WTC11 (cell line): ENCODE results near the gene FNDC3A. TPM values are rescaled to one million over a fixed set of nuclear protein-coding genes. Genes with fewer than 3 reads are reported as not detected.
A peak's percentile ranks its signal among the peaks of the same experiment; 100 is the strongest.

Source experiments
- CBFB ChIP-seq: sonication (generic); formaldehyde crosslinking; IDR thresholded peaks from 2 replicates; pipeline ENCODE4 v1.8.1; 2022; ENCODE audit warnings: mild to moderate bottlenecking, low read depth, missing genetic modification reagents
- CREM ChIP-seq: sonication (generic); formaldehyde crosslinking; IDR thresholded peaks from 2 replicates; pipeline ENCODE4 v1.8.1; 2022; ENCODE audit warnings: mild to moderate bottlenecking, missing genetic modification reagents, moderate library complexity
- ELF4 ChIP-seq: sonication (generic); formaldehyde crosslinking; IDR thresholded peaks from 2 replicates; pipeline ENCODE4 v1.8.1; 2022; ENCODE audit warnings: low read depth, mild to moderate bottlenecking, moderate library complexity, missing genetic modification reagents
- FOXJ3 ChIP-seq: sonication (generic); formaldehyde crosslinking; IDR thresholded peaks from 2 replicates; pipeline ENCODE4 v1.9.0; 2021; ENCODE audit warnings: missing genetic modification reagents, mild to moderate bottlenecking, borderline replicate concordance
- FOXK1 ChIP-seq: sonication (generic); formaldehyde crosslinking; IDR thresholded peaks from 2 replicates; pipeline ENCODE4 v1.8.0; 2022; ENCODE audit warnings: mild to moderate bottlenecking, moderate library complexity, missing genetic modification reagents
- IRF1 ChIP-seq: sonication (generic); formaldehyde crosslinking; IDR thresholded peaks from 2 replicates; pipeline ENCODE4 v1.8.0; 2023; ENCODE audit warnings: missing genetic modification reagents
- JAZF1 ChIP-seq: fragments of 250-450 bp; sonication (Bioruptor Pico); IDR thresholded peaks from 2 replicates; pipeline ENCODE4 v1.9.0; 2021; ENCODE audit warnings: moderate library complexity, mild to moderate bottlenecking, inconsistent platforms
- MYBL2 ChIP-seq: sonication (generic); formaldehyde crosslinking; IDR thresholded peaks from 2 replicates; pipeline ENCODE4 v1.8.1; 2023; ENCODE audit warnings: mild to moderate bottlenecking, moderate library complexity, missing genetic modification reagents
- NFATC4 ChIP-seq: fragments of 250-450 bp; sonication (Bioruptor Pico); IDR thresholded peaks from 2 replicates; pipeline ENCODE4 v1.9.0; 2021; ENCODE audit warnings: mild to moderate bottlenecking
- OVOL2 ChIP-seq: fragments of 250-450 bp; sonication (Bioruptor Pico); IDR thresholded peaks from 2 replicates; pipeline ENCODE4 v1.9.0; 2021; ENCODE audit warnings: mild to moderate bottlenecking, borderline replicate concordance
- SP1 ChIP-seq: sonication (generic); formaldehyde crosslinking; conservative IDR thresholded peaks from 2 replicates; pipeline ENCODE4 v1.8.1; 2022; ENCODE audit warnings: missing genetic modification reagents
- ZBTB21 ChIP-seq: sonication (generic); formaldehyde crosslinking; IDR thresholded peaks from 2 replicates; pipeline ENCODE4 v1.8.1; 2023; ENCODE audit warnings: mild to moderate bottlenecking, missing genetic modification reagents, borderline replicate concordance
- ZMAT4 ChIP-seq: fragments of 250-450 bp; sonication (Bioruptor Pico); IDR thresholded peaks from 2 replicates; pipeline ENCODE4 v1.9.0; 2021; ENCODE audit warnings: mild to moderate bottlenecking
- ZNF263 ChIP-seq: sonication (generic); formaldehyde crosslinking; IDR thresholded peaks from 2 replicates; pipeline ENCODE4 v1.8.1; 2022; ENCODE audit warnings: low read depth, mild to moderate bottlenecking, moderate library complexity, missing genetic modification reagents
- ZNF281 ChIP-seq: sonication (generic); formaldehyde crosslinking; IDR thresholded peaks from 2 replicates; pipeline ENCODE4 v1.8.0; 2023; ENCODE audit warnings: mild to moderate bottlenecking, missing genetic modification reagents
- ZNF317 ChIP-seq: sonication (generic); formaldehyde crosslinking; IDR thresholded peaks from 2 replicates; pipeline ENCODE4 v1.8.1; 2023; ENCODE audit warnings: low read depth, mild to moderate bottlenecking, moderate library complexity, missing genetic modification reagents, borderline replicate concordance
- ZNF396 ChIP-seq: fragments of 250-450 bp; sonication (Bioruptor Pico); IDR thresholded peaks from 2 replicates; pipeline ENCODE4 v1.8.0; 2021; ENCODE audit warnings: mild to moderate bottlenecking, moderate library complexity, borderline replicate concordance
- ZNF416 ChIP-seq: fragments of 250-450 bp; sonication (Bioruptor Pico); IDR thresholded peaks from 2 replicates; pipeline ENCODE4 v1.9.0; 2021; ENCODE audit warnings: mild to moderate bottlenecking, inconsistent platforms
- ZNF671 ChIP-seq: fragments of 250-450 bp; sonication (Bioruptor Pico); IDR thresholded peaks from 2 replicates; pipeline ENCODE4 v1.8.0; 2021; ENCODE audit warnings: mild to moderate bottlenecking
- total RNA-seq: library from RNA; stranded (reverse); gene quantifications from 3 replicates; pipeline ENCODE4 v1.2.3, GENCODE V29; 2021
- TF ChIP-seq, protein P1 (sequence below): sonication (generic); formaldehyde crosslinking; IDR thresholded peaks from 2 replicates; pipeline ENCODE4 v1.8.1; 2022; ENCODE audit warnings: low read depth, missing genetic modification reagents, borderline replicate concordance
- TF ChIP-seq, protein P2 (sequence below): fragments of 200-600 bp; IDR thresholded peaks from 2 replicates; pipeline ENCODE4 v1.8.0; 2022; ENCODE audit warnings: antibody characterized with exemption
- TF ChIP-seq, protein P3 (sequence below): fragments of 250-450 bp; sonication (Bioruptor Pico); IDR thresholded peaks from 2 replicates; pipeline ENCODE4 v1.8.0; 2021; ENCODE audit warnings: mild to moderate bottlenecking
- TF ChIP-seq, protein P4 (sequence below): sonication (generic); formaldehyde crosslinking; IDR thresholded peaks from 2 replicates; pipeline ENCODE4 v1.8.0; 2022; ENCODE audit warnings: mild to moderate bottlenecking, missing genetic modification reagents
- TF ChIP-seq, protein P5 (sequence below): sonication (generic); formaldehyde crosslinking; IDR thresholded peaks from 2 replicates; pipeline ENCODE4 v1.8.1; 2022; ENCODE audit warnings: low read depth, mild to moderate bottlenecking, moderate library complexity, missing genetic modification reagents, borderline replicate concordance
- TF ChIP-seq, protein P6 (sequence below): sonication (generic); formaldehyde crosslinking; IDR thresholded peaks from 2 replicates; pipeline ENCODE4 v1.8.1; 2022; ENCODE audit warnings: mild to moderate bottlenecking, moderate library complexity, missing genetic modification reagents

Gene FNDC3A
- total RNA-seq, 1 experiment from 2014 or later = 24.8 TPM

DNA sequence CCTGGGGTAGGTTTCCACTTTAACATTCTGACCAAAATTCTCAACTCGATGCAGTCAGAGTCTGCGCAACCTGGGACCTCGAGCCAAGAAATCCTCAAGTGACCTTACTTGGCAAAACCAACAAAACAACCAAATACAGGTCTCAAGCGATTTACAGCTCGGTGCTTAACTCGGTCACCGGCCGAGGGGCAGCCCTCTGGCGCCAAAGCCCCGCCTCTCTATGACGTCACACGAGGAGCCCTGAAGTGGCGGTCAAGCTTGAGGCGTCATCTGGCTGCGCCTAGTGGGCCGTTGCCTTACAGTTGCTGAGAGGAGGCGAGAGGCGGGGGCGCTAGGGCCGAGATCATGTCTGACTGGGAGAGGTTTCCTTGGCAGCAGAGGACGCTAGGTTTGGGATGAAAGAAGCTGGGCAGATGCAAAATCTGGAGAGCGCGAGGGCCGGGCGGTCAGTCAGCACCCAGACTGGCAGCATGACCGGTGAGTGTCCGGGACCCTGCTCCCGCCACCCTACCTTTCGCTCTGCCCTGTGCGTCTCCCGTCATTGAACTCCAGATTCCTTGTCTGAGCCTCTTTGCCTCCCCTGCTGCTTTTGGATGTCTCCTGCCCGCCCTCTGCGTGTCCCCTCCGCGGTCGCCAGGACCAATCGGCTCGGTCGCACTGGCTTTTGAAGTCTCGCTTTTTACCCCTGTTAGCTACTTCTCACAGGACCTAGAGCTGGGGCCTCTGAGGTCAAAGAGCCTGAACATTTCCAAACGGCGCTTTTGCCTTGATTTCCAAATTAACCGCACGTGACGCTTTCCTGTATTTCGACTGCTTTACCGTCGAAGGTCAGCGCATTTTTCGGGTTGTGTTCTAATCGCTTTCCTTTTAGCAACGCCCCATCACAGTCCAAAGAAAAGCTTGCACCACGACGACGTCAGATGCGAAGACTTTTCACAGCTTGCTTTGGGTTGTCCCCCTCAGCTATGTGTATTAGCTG, 272.2 kb downstream of the FNDC3A start, which contains the start of gene CDADC1 (continued):
- TF ChIP-seq, protein P1, sequence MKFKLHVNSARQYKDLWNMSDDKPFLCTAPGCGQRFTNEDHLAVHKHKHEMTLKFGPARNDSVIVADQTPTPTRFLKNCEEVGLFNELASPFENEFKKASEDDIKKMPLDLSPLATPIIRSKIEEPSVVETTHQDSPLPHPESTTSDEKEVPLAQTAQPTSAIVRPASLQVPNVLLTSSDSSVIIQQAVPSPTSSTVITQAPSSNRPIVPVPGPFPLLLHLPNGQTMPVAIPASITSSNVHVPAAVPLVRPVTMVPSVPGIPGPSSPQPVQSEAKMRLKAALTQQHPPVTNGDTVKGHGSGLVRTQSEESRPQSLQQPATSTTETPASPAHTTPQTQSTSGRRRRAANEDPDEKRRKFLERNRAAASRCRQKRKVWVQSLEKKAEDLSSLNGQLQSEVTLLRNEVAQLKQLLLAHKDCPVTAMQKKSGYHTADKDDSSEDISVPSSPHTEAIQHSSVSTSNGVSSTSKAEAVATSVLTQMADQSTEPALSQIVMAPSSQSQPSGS (CRISPR knock-in tag) = no peak
- TF ChIP-seq ZMAT4 (CRISPR knock-in tag) = no peak
- no peak for TF ChIP-seq IRF1 (CRISPR knock-in tag)
- no peak for TF ChIP-seq FOXJ3 (CRISPR knock-in tag)
- TF ChIP-seq ZNF263 = no peak
- TF ChIP-seq OVOL2 = no peak
- TF ChIP-seq, protein P2, sequence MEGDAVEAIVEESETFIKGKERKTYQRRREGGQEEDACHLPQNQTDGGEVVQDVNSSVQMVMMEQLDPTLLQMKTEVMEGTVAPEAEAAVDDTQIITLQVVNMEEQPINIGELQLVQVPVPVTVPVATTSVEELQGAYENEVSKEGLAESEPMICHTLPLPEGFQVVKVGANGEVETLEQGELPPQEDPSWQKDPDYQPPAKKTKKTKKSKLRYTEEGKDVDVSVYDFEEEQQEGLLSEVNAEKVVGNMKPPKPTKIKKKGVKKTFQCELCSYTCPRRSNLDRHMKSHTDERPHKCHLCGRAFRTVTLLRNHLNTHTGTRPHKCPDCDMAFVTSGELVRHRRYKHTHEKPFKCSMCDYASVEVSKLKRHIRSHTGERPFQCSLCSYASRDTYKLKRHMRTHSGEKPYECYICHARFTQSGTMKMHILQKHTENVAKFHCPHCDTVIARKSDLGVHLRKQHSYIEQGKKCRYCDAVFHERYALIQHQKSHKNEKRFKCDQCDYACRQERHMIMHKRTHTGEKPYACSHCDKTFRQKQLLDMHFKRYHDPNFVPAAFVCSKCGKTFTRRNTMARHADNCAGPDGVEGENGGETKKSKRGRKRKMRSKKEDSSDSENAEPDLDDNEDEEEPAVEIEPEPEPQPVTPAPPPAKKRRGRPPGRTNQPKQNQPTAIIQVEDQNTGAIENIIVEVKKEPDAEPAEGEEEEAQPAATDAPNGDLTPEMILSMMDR = no peak
- TF ChIP-seq ZBTB21 (CRISPR knock-in tag) = peak; percentile 32; the same call in 1 of the 2 replicates
- TF ChIP-seq, protein P3, sequence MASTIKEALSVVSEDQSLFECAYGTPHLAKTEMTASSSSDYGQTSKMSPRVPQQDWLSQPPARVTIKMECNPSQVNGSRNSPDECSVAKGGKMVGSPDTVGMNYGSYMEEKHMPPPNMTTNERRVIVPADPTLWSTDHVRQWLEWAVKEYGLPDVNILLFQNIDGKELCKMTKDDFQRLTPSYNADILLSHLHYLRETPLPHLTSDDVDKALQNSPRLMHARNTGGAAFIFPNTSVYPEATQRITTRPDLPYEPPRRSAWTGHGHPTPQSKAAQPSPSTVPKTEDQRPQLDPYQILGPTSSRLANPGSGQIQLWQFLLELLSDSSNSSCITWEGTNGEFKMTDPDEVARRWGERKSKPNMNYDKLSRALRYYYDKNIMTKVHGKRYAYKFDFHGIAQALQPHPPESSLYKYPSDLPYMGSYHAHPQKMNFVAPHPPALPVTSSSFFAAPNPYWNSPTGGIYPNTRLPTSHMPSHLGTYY (CRISPR knock-in tag) = no peak
- peak; percentile 99 for TF ChIP-seq CREM
- no peak for TF ChIP-seq ZNF671
- TF ChIP-seq FOXK1 (CRISPR knock-in tag) = peak; percentile 78
- no peak for TF ChIP-seq ZNF396
- TF ChIP-seq NFATC4 = no peak
- TF ChIP-seq ZNF416 (CRISPR knock-in tag) = no peak
- TF ChIP-seq JAZF1 (CRISPR knock-in tag) = no peak
- TF ChIP-seq CBFB (CRISPR knock-in tag) = no peak
- TF ChIP-seq, protein P4, sequence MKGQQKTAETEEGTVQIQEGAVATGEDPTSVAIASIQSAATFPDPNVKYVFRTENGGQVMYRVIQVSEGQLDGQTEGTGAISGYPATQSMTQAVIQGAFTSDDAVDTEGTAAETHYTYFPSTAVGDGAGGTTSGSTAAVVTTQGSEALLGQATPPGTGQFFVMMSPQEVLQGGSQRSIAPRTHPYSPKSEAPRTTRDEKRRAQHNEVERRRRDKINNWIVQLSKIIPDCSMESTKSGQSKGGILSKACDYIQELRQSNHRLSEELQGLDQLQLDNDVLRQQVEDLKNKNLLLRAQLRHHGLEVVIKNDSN (CRISPR knock-in tag) = 0 out of 2 replicates have a peak, but pooled peaks have one; percentile 18
- no peak for TF ChIP-seq ZNF317 (CRISPR knock-in tag)
- peak; percentile 93 for TF ChIP-seq SP1 (CRISPR knock-in tag)
- no peak for TF ChIP-seq MYBL2
- no peak for TF ChIP-seq ZNF281 (CRISPR knock-in tag)
- no peak for TF ChIP-seq ELF4 (CRISPR knock-in tag)
- TF ChIP-seq, protein P5, sequence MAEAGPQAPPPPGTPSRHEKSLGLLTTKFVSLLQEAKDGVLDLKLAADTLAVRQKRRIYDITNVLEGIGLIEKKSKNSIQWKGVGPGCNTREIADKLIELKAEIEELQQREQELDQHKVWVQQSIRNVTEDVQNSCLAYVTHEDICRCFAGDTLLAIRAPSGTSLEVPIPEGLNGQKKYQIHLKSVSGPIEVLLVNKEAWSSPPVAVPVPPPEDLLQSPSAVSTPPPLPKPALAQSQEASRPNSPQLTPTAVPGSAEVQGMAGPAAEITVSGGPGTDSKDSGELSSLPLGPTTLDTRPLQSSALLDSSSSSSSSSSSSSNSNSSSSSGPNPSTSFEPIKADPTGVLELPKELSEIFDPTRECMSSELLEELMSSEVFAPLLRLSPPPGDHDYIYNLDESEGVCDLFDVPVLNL (CRISPR knock-in tag) = no peak
- TF ChIP-seq, protein P6, sequence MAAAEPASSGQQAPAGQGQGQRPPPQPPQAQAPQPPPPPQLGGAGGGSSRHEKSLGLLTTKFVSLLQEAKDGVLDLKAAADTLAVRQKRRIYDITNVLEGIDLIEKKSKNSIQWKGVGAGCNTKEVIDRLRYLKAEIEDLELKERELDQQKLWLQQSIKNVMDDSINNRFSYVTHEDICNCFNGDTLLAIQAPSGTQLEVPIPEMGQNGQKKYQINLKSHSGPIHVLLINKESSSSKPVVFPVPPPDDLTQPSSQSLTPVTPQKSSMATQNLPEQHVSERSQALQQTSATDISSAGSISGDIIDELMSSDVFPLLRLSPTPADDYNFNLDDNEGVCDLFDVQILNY (CRISPR knock-in tag) = peak; percentile 36; the same call in 1 of the 2 replicates
